IMR-90 (cell line): ENCODE results near the gene ARHGEF10L. TPM values are rescaled to one million over a fixed set of nuclear protein-coding genes. Genes with fewer than 3 reads are reported as not detected.

ENCODE experiments used
- ATAC-seq: fragments of 200-7000 bp; cut with Tn5 transposase; 2 replicates; pipeline ENCODE4 v1.9.1; 2020; ENCODE audit warnings: low read depth, mild to moderate bottlenecking, moderate library complexity
- BruUV-seq: library from RNA; stranded (reverse); fragments of 400-500 nt; replicated peaks from 2 replicates; lab custom pipeline; 2021; lab: Mats Ljungman, UMichigan
- CTCF ChIA-PET: fragments of 300-600 bp; formaldehyde crosslinking; extraction: SDS; loops from one replicate; lab custom pipeline; 2021; ENCODE audit warnings: antibody characterized with exemption; lab: Yijun Ruan, JAX
- POLR2A ChIA-PET: fragments of 300-600 bp; sonication (Branson Sonifier 250); formaldehyde crosslinking; loops from one replicate; lab custom pipeline; 2022; ENCODE audit warnings: antibody characterized with exemption; ENCODE audit not compliant: unreplicated experiment; lab: Charles Lee
- DNase-seq: peaks from one replicate; pipeline ENCODE4 v3.0.0; 2013
- H2AFZ ChIP-seq: replicated peaks from 2 replicates; pipeline ENCODE3; 2013; ENCODE audit warnings: low read length, mild to moderate bottlenecking; ENCODE audit not compliant: poor library complexity
- H2AK5ac ChIP-seq: 2 replicates; pipeline ENCODE4 v1.6.1; 2013; ENCODE audit warnings: low read depth, low read length, inconsistent platforms
- H2AK9ac ChIP-seq: replicated peaks from 2 replicates; pipeline ENCODE3; 2013; ENCODE audit warnings: mild to moderate bottlenecking, low read depth, low read length, moderate library complexity; ENCODE audit not compliant: poor library complexity
- H2BK120ac ChIP-seq: 2 replicates; pipeline ENCODE4 v1.6.1; 2013; ENCODE audit warnings: low read depth, low read length, inconsistent platforms
- H2BK15ac ChIP-seq: 3 replicates; pipeline ENCODE4 v1.6.1; 2013; ENCODE audit warnings: low read depth, low read length, inconsistent platforms
- H2BK20ac ChIP-seq: 2 replicates; pipeline ENCODE4 v1.6.1; 2013; ENCODE audit warnings: low read depth, mild to moderate bottlenecking, inconsistent platforms, low read length, moderate library complexity
- H2BK5ac ChIP-seq: 2 replicates; pipeline ENCODE4 v1.6.1; 2013; ENCODE audit warnings: mild to moderate bottlenecking, low read depth, low read length, inconsistent platforms; ENCODE audit not compliant: poor library complexity, severe bottlenecking
- H3K14ac ChIP-seq: replicated peaks from 2 replicates; pipeline ENCODE4 v1.6.1; 2013; ENCODE audit warnings: low read depth, low read length, inconsistent platforms
- H3K18ac ChIP-seq: 2 replicates; pipeline ENCODE4 v1.6.1; 2013; ENCODE audit warnings: low read depth, low read length, control low read depth
- H3K23ac ChIP-seq: 2 replicates; pipeline ENCODE4 v1.6.1; 2013; ENCODE audit warnings: low read depth, low read length, inconsistent platforms
- H3K27ac ChIP-seq: 2 replicates; pipeline ENCODE4 v1.5.1; 2013; ENCODE audit warnings: mild to moderate bottlenecking, control low read depth, low read length; ENCODE audit not compliant: insufficient read depth
- H3K27me3 ChIP-seq: 2 replicates; pipeline ENCODE4 v1.6.1; 2013; ENCODE audit warnings: low read length; ENCODE audit not compliant: control insufficient read depth, insufficient read depth
- H3K36me3 ChIP-seq: 2 replicates; pipeline ENCODE4 v1.6.1; 2013; ENCODE audit warnings: low read length, mixed read lengths; ENCODE audit not compliant: control insufficient read depth, insufficient read depth
- H3K4ac ChIP-seq: 2 replicates; pipeline ENCODE4 v1.6.1; 2013; ENCODE audit warnings: low read depth, low read length, inconsistent platforms
- H3K4me1 ChIP-seq: 2 replicates; pipeline ENCODE4 v1.6.1; 2013; ENCODE audit warnings: low read length, mixed read lengths; ENCODE audit not compliant: control insufficient read depth, insufficient read depth
- H3K4me2 ChIP-seq: 2 replicates; pipeline ENCODE4 v1.6.1; 2013; ENCODE audit warnings: low read depth, mild to moderate bottlenecking, control low read depth, low read length, moderate library complexity
- H3K4me3 ChIP-seq: 2 replicates; pipeline ENCODE4 v1.5.1; 2013; ENCODE audit warnings: low read depth, mild to moderate bottlenecking, control low read depth, low read length, moderate library complexity; ENCODE audit not compliant: insufficient read depth
- H3K56ac ChIP-seq: 2 replicates; pipeline ENCODE4 v1.6.1; 2013; ENCODE audit warnings: low read length, inconsistent platforms; ENCODE audit not compliant: insufficient read depth; ENCODE audit errors: extremely low read depth
- H3K79me1 ChIP-seq, 2 experiments: 2 replicates each; pipeline ENCODE4 v1.6.1; 2013; ENCODE audit warnings: low read length in 2 of 2, inconsistent platforms in 1 of 2, low read depth in 1 of 2
- H3K9ac ChIP-seq: 2 replicates; pipeline ENCODE4 v1.6.1; 2013; ENCODE audit warnings: low read depth, low read length, control low read depth
- H3K9me1 ChIP-seq: 2 replicates; pipeline ENCODE4 v1.6.1; 2013; ENCODE audit warnings: low read length, inconsistent platforms; ENCODE audit not compliant: insufficient read depth
- H3K9me3 ChIP-seq: 2 replicates; pipeline ENCODE4 v1.6.1; 2013; ENCODE audit warnings: low read length; ENCODE audit not compliant: control insufficient read depth, insufficient read depth
- H4K20me1 ChIP-seq: 2 replicates; pipeline ENCODE4 v1.6.1; 2013; ENCODE audit warnings: low read length, inconsistent platforms; ENCODE audit not compliant: insufficient read depth
- H4K5ac ChIP-seq: 2 replicates; pipeline ENCODE4 v1.6.1; 2013; ENCODE audit warnings: mild to moderate bottlenecking, low read depth, low read length, control low read depth
- H4K8ac ChIP-seq, 2 experiments: 2 replicates each; pipeline ENCODE4 v1.6.1; 2013; ENCODE audit warnings: low read depth in 2 of 2, low read length in 2 of 2, control low read depth in 1 of 2, inconsistent platforms in 1 of 2
- H4K91ac ChIP-seq: 2 replicates; pipeline ENCODE4 v1.6.1; 2013; ENCODE audit warnings: low read depth, low read length, inconsistent platforms; ENCODE audit not compliant: insufficient read depth
- BHLHE40 ChIP-seq: fragments of 150-350 bp; IDR thresholded peaks from 2 replicates; pipeline ENCODE4 v1.6.1; 2016; ENCODE audit warnings: mild to moderate bottlenecking, low read depth, low read length
- CEBPB ChIP-seq: IDR thresholded peaks from 2 replicates; pipeline ENCODE4 v1.6.1; 2012; ENCODE audit warnings: low read depth, low read length, improper control_type of control experiment
- CHD1 ChIP-seq: IDR thresholded peaks from 2 replicates; pipeline ENCODE4 v1.6.1; 2012; ENCODE audit warnings: low read depth, low read length, improper control_type of control experiment
- CTCF ChIP-seq: conservative IDR thresholded peaks from 2 replicates; pipeline ENCODE4 v1.5.1; 2012; ENCODE audit warnings: mild to moderate bottlenecking, low read depth, low read length, improper control_type of control experiment
- FOS ChIP-seq: fragments of 150-350 bp; IDR thresholded peaks from 2 replicates; pipeline ENCODE4 v1.6.1; 2016; ENCODE audit warnings: low read depth, low read length
- MAFK ChIP-seq: IDR thresholded peaks from 2 replicates; pipeline ENCODE4 v1.6.1; 2012; ENCODE audit warnings: low read depth, low read length, improper control_type of control experiment
- MAZ ChIP-seq: IDR thresholded peaks from 2 replicates; pipeline ENCODE4 v1.6.1; 2012; ENCODE audit warnings: low read depth, mild to moderate bottlenecking, low read length, improper control_type of control experiment, moderate library complexity, borderline replicate concordance
- MXI1 ChIP-seq: IDR thresholded peaks from 2 replicates; pipeline ENCODE4 v1.6.1; 2012; ENCODE audit warnings: low read depth, mild to moderate bottlenecking, low read length, moderate library complexity, borderline replicate concordance
- NFE2L2 ChIP-seq: fragments of 150-350 bp; IDR thresholded peaks from 2 replicates; pipeline ENCODE4 v1.6.1; 2016; ENCODE audit warnings: low read depth, mild to moderate bottlenecking, low read length
- POLR2A ChIP-seq: IDR thresholded peaks from 2 replicates; pipeline ENCODE4 v1.6.1; 2012; ENCODE audit warnings: mild to moderate bottlenecking, low read depth, low read length
- RAD21 ChIP-seq: IDR thresholded peaks from 2 replicates; pipeline ENCODE4 v1.6.1; 2012; ENCODE audit warnings: low read length, improper control_type of control experiment
- RCOR1 ChIP-seq: IDR thresholded peaks from 2 replicates; pipeline ENCODE4 v1.6.1; 2012; ENCODE audit warnings: mild to moderate bottlenecking, low read length, improper control_type of control experiment; ENCODE audit not compliant: insufficient replicate concordance
- RFX5 ChIP-seq: IDR thresholded peaks from 2 replicates; pipeline ENCODE4 v1.8.0; 2012; ENCODE audit warnings: low read depth, mild to moderate bottlenecking, low read length, moderate library complexity
- SMC3 ChIP-seq: fragments of 150-350 bp; IDR thresholded peaks from 2 replicates; pipeline ENCODE4 v1.6.1; 2016; ENCODE audit warnings: low read depth, mild to moderate bottlenecking, antibody characterized with exemption, low read length, moderate library complexity
- dilution Hi-C: fragments of 300-500 bp; cut with HindIII; formaldehyde crosslinking; loops from one replicate; pipeline ENCODE4 v1.14.3; 2018; ENCODE audit warnings: low sequenced_read_pairs; ENCODE audit not compliant: unreplicated experiment
- in situ Hi-C: fragments of 300-500 bp; cut with MboI; formaldehyde crosslinking; loops from 3 replicates; pipeline ENCODE4 v1.14.3; 2019; ENCODE audit warnings: low sequenced_read_pairs, inconsistent platforms, mixed read lengths
- intact Hi-C: fragments of 100-400 bp; cut with micrococcal nuclease; formaldehyde crosslinking; loops from 2 replicates; pipeline ENCODE4 v1.10.0; 2022
- polyA plus RNA-seq, 3 experiments: library from polyadenylated mRNA; depleted of rRNA; stranded (reverse); fragments of >200 nt; gene quantifications; 2 replicates each; pipeline ENCODE4 v1.2.3, GENCODE V29; 2012; ENCODE audit warnings: low replicate concordance in 1 of 3
- total RNA-seq: library from RNA; depleted of rRNA; stranded (reverse); fragments of >200 nt; gene quantifications from 2 replicates; pipeline ENCODE4 v1.2.3, GENCODE V29; 2012
- TF ChIP-seq, protein P1 (sequence below): fragments of 150-350 bp; IDR thresholded peaks from 2 replicates; pipeline ENCODE4 v1.6.1; 2017; ENCODE audit warnings: mild to moderate bottlenecking, antibody characterized with exemption, low read length, low read depth
- TF ChIP-seq, protein P2 (sequence below): fragments of 150-350 bp; IDR thresholded peaks from 2 replicates; pipeline ENCODE4 v1.6.1; 2016; ENCODE audit warnings: low read depth, mild to moderate bottlenecking, low read length, moderate library complexity, borderline replicate concordance

Gene ARHGEF10L
- total and polyA plus RNA-seq, 2 of the 4 experiments (the other 2 are of a cell fraction): 4.8 to 12.4 TPM

- Histone ChIP-seq H4K8ac (no peak overlapping the region), H3K9me3 (no peaks in the 10 kb centered on the region), H3K56ac (no peak overlapping the region), H3K27ac (no peak overlapping the region), H4K20me1 (no peaks in the 10 kb centered on the region), H2BK20ac (no peak overlapping the region), H3K4me2 (no peak overlapping the region), H2BK5ac (no peak overlapping the region), H2BK15ac (no peak overlapping the region), H3K14ac (no peak overlapping the region), H2AFZ (no peak overlapping the region), H4K91ac (no peak overlapping the region), H2AK9ac (no peak overlapping the region), H3K9me1 (0 out of 2 replicates have a peak, but pooled peaks cover 4% of the 10 kb centered on the region), H2BK120ac (no peak overlapping the region), H3K27me3 (peaks cover 10% of the 10 kb centered on the region), H3K36me3 (no peaks in the 10 kb centered on the region), H3K4me3 (no peak overlapping the region), H3K18ac (no peak overlapping the region), H3K79me1 (no peaks in the 10 kb centered on the region), H3K9ac (no peak overlapping the region), H4K5ac (no peak overlapping the region), H3K4ac (no peak overlapping the region), H3K23ac (no peak overlapping the region), H2AK5ac (no peak overlapping the region), H3K4me1 (peaks cover 5% of the 10 kb centered on the region; the same call in 1 of the 2 replicates)
- ATAC-seq (no peak), DNase-seq (no peak)
- in situ Hi-C loops (no loop called here), intact Hi-C loops (no loop called here), dilution Hi-C loops (no loop called here)
- CTCF ChIA-PET: interaction anchor here (1.0 kb wide), 1 partner anchor 12 kb away, joined by 3 read pairs; no protein-coding TSS in a partner anchor
- TF ChIP-seq RAD21 (no peak), CTCF (no peak), MAFK (no peak), BHLHE40 (no peak), CEBPB (no peak), SMC3 (no peak), RCOR1 (no peak), RFX5 (no peak), POLR2A (no peak), FOS (no peak), MXI1 (no peak), CHD1 (no peak), NFE2L2 (no peak), MAZ (no peak)
- TF ChIP-seq, protein P1, sequence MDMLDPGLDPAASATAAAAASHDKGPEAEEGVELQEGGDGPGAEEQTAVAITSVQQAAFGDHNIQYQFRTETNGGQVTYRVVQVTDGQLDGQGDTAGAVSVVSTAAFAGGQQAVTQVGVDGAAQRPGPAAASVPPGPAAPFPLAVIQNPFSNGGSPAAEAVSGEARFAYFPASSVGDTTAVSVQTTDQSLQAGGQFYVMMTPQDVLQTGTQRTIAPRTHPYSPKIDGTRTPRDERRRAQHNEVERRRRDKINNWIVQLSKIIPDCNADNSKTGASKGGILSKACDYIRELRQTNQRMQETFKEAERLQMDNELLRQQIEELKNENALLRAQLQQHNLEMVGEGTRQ: no peak
- TF ChIP-seq, protein P2, sequence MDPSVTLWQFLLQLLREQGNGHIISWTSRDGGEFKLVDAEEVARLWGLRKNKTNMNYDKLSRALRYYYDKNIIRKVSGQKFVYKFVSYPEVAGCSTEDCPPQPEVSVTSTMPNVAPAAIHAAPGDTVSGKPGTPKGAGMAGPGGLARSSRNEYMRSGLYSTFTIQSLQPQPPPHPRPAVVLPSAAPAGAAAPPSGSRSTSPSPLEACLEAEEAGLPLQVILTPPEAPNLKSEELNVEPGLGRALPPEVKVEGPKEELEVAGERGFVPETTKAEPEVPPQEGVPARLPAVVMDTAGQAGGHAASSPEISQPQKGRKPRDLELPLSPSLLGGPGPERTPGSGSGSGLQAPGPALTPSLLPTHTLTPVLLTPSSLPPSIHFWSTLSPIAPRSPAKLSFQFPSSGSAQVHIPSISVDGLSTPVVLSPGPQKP: no peak
- BruUV-seq: no TSS peak
- POLR2A ChIA-PET: no interaction called here
Observed at GRCh38 chr1:17529381-17529780, 10.1 kb upstream of the ARHGEF10L start.
